ENCODE results near the gene RHBDD1.
"Not testable (repeated sequence)": the region's sequence is repeated elsewhere in the genome, so short reads cannot be mapped to it uniquely, and the experiment has no call there.

Gene RHBDD1

DNA sequence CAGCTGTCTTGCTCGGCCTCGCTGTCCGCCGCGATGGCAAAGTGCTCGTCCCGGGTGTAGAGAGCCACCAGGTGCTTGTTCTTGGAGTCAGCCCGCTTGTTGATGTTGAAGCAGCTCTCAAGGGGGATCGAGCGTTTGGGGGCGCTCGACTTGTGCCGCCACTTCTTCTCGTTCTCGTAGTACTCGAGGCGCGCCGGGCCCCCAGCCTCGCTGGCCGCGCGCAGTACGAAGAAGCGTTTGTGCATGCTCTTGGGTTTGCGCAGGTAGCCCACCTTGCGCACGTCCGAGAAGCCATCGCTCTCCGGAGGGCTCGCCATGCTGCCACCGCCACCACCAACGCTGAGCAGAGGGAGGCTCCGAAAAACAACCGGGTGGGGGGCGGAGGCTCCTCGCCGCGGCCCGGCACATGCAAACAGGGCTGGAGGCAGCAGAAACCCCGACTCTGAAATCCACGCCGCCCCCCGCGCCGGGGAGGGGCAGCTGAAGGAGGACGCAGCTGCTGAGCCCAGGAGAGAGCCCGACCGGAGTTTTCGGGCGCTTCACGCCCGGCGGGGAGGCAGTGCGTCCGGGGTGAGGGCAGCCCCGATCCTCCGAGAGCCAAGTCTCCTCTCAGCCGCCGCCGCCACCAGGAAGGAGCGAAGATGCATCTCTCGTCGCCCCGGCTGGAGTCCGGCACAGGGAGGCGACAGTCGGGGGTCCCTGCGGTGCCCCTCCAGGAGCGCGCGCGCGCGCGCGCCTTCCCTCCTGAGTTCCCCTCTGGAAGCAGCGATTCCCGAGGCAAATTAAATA is 37.2 kb upstream of the RHBDD1 start:
- in situ Hi-C loops (cut with MboI; ENCODE audit: low sequenced_read_pairs): loop anchor here (25.0 kb wide), 1 partner anchor 911 kb away; no protein-coding TSS in a partner anchor

- in situ Hi-C loops (cut with MboI; ENCODE audit: low sequenced_read_pairs): loop anchor here (25.0 kb wide), 1 partner anchor 912 kb away; no protein-coding TSS in a partner anchor
Measured at GRCh38 chr2:226799211-226799975, 36.5 kb upstream of the RHBDD1 start, which contains the start of gene IRS1. Gene IRS1, minus strand, starts transcription at chr2:226799820. Its CDS starts 1,082 bp downstream, at chr2:226798738.

- in situ Hi-C loops (cut with MboI; ENCODE audit: low sequenced_read_pairs): loop anchor here (25.0 kb wide), 3 partner anchors 588 to 1138 kb away; no protein-coding TSS in a partner anchor
Measured at GRCh38 chr2:226799976-226800940, 35.6 kb upstream of the RHBDD1 start.

DNA sequence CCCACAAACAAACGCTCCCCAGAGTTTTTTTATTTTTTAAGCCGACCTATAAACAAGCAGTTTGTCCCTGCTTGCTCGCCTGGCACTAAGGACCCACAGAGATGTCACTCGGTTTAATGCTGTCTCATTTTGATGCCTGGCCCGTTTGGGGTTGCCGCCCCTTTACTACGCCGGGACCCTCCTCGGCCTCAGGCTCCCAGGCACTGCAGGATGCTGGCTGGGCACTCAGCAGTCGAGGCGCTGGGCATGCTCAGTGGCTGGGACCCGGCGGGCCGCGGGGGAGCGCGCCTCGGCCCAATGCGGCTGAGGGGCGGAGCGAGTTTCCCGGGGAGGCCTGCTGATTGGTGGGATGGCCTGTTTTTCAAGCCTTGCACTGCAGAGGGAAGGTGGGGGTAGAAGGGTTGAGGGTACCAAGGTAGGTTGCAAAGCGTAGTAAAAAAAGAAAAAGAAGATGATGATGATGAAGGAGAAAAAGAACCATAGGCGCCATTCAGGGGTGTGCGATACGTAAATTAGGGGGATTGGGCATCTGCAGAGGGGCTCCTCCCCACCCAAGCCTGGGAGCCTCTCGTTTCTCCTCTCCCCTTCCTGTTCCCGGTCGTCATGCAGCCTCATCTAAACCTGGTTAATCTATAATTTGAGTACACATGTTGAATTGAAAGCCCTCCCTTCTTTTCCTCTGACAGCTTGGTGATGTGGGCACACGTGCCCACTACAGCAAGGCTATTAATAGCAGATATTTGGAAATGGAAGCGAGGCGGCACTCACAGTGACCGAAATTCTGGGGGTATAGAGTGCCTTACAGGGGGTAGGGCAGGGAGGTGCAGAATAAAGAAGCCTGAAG is 34.7 kb upstream of the RHBDD1 start:
- in situ Hi-C loops (cut with MboI; ENCODE audit: low sequenced_read_pairs): loop anchor here (25.0 kb wide), 2 partner anchors 589 to 1139 kb away; no protein-coding TSS in a partner anchor

- in situ Hi-C loops (cut with MboI; ENCODE audit: low sequenced_read_pairs): loop anchor here (25.0 kb wide), 2 partner anchors 590 to 1140 kb away; no protein-coding TSS in a partner anchor
Measured at GRCh38 chr2:226802573-226802972, 33.3 kb upstream of the RHBDD1 start.

DNA sequence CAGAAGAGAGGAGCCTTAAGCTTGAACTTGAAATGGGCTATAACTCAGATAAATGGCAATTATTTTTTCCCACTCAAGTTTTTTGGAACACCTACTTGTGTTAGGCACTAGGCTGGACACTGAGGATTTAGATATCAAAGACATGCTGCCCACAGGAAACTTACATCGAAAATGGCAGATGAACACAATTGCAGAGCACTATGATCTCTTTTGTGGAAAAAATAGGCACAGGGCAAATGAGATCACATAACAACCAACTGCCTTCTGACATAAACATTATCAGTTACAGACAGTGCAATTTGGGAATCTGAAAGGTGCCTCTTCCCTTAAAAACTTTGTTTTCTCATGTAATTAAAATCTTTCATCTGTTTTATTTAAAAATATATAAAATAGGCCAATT is 32.4 kb upstream of the RHBDD1 start:
- in situ Hi-C loops (cut with MboI; ENCODE audit: low sequenced_read_pairs): loop anchor here (25.0 kb wide), 2 partner anchors 591 to 1141 kb away; no protein-coding TSS in a partner anchor

DNA sequence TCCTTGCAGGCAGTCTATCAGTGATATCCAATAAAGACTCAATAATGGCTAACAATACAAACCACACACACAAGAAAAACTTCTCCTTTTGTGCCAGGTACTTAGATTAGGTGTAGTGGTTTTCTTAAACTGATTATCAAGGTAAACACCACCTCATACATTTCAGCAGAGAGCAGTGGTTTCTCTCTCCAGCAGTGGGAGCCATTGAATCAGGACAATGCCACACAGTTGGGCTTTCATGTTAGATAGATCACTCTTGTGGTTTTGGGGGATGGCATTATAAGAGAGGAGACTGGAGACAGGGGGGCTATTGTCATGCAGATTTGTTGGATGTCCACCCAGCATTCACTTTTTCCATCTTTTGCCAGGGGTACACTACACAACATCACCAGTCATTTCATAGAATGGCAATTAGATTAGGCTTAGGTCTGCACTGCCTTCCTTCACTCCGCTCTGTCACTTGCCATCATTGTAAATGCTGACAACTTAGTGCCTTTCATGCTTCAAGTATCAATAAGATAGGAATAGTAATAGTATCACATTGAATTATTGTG is 22.6 kb upstream of the RHBDD1 start:
- in situ Hi-C loops (cut with MboI; ENCODE audit: low sequenced_read_pairs): loop anchor here (25.0 kb wide), 2 partner anchors 601 to 1151 kb away; no protein-coding TSS in a partner anchor

DNA sequence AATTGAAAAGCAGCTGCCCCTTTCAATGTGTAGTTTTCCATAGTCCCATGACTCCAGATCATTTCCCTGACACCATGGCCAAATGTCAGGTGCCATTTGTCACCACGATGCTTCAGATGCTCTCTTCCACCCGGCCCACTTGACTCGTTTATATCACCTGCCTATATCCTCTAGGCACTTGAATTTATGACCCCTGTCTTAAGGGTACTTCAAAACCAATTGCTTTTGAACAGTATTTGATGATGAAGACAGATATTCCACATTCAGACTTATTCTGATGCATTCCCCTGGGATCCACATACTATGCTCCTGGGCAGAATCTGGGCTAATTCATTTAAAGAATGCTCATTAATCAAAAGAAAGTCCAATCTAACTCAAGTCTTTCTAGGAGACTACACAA is 16.9 kb upstream of the RHBDD1 start:
- in situ Hi-C loops (cut with MboI; ENCODE audit: low sequenced_read_pairs): loop anchor here (25.0 kb wide), 2 partner anchors 607 to 1157 kb away; no protein-coding TSS in a partner anchor

- in situ Hi-C loops (cut with MboI; ENCODE audit: low sequenced_read_pairs): no loop called here
Measured at GRCh38 chr2:226825056-226825455, 10.8 kb upstream of the RHBDD1 start.

GRCh38 chr2:226828191-226828590 is 7.7 kb upstream of the RHBDD1 start:
- in situ Hi-C loops (cut with MboI; ENCODE audit: low sequenced_read_pairs): no loop called here

- in situ Hi-C loops (cut with MboI; ENCODE audit: low sequenced_read_pairs): no loop called here
Measured at GRCh38 chr2:226829721-226830631, 5.9 kb upstream of the RHBDD1 start.

GRCh38 chr2:226831266-226831665 is 4.6 kb upstream of the RHBDD1 start:
- in situ Hi-C loops (cut with MboI; ENCODE audit: low sequenced_read_pairs): no loop called here

GRCh38 chr2:226832061-226832460 is 3.8 kb upstream of the RHBDD1 start:
- in situ Hi-C loops (cut with MboI; ENCODE audit: low sequenced_read_pairs): no loop called here

GRCh38 chr2:226834880-226835279 is 974 bp upstream of the RHBDD1 start:
- in situ Hi-C loops (cut with MboI; ENCODE audit: low sequenced_read_pairs): not testable (repeated sequence)

- in situ Hi-C loops (cut with MboI; ENCODE audit: low sequenced_read_pairs): no loop called here
Measured at GRCh38 chr2:226835420-226835795, 446 bp upstream of the RHBDD1 start.

DNA sequence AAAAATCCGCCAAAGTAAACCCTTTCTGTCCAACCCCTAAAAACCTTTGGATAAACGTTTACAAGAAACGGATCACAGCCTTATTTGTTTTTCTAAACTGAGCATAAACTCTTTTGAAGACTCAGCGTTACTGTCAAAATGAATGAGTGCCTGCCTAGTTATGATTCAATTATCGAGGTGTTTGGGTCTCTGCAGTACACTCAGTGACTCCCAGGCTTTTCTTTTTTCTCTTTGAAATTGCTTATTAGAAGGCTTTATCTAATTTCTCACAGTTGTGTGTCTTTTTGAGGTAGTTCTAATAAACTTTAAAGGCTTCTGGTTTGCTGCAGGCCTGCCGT is 663 bp downstream of the RHBDD1 start:
- in situ Hi-C loops (cut with MboI; ENCODE audit: low sequenced_read_pairs): no loop called here

- in situ Hi-C loops (cut with MboI; ENCODE audit: low sequenced_read_pairs): no loop called here
Measured at GRCh38 chr2:226837334-226837733, 1.5 kb downstream of the RHBDD1 start.

All from HL-60/S4 treated with retinoic acid at 250 ng/mL for 4 days and 3 days (cell line).